ENCODE results near the gene FBN2.

Gene FBN2

GRCh38 chr5:128290152-128290858 lies 247.7 kb downstream of the FBN2 start:
- DNase-seq, result no peak

GRCh38 chr5:128287740-128288139 lies 250.3 kb downstream of the FBN2 start:
- DNase-seq, result no peak

- DNase-seq, result no peak
Measured at GRCh38 chr5:128284236-128284635, 253.8 kb downstream of the FBN2 start.

- DNase-seq, result no peak
Measured at GRCh38 chr5:128279345-128279744, 258.7 kb downstream of the FBN2 start.

- no peak for DNase-seq
Measured at GRCh38 chr5:128276537-128277216, 261.4 kb downstream of the FBN2 start.

- DNase-seq, result no peak
Measured at GRCh38 chr5:128274441-128274840, 263.6 kb downstream of the FBN2 start.

GRCh38 chr5:128273736-128274135 lies 264.3 kb downstream of the FBN2 start:
- no peak for DNase-seq

GRCh38 chr5:128271859-128272464 lies 266.1 kb downstream of the FBN2 start:
- no peak for DNase-seq

GRCh38 chr5:128271071-128271470 lies 267.0 kb downstream of the FBN2 start:
- no peak for DNase-seq

GRCh38 chr5:128264564-128265360 lies 273.3 kb downstream of the FBN2 start:
- DNase-seq, result no peak

- DNase-seq, result no peak
Measured at GRCh38 chr5:128263357-128263756, 274.7 kb downstream of the FBN2 start.

- no peak for DNase-seq
Measured at GRCh38 chr5:128262911-128263310, 275.1 kb downstream of the FBN2 start.

- DNase-seq, result no peak
Measured at GRCh38 chr5:128259607-128260021, 278.4 kb downstream of the FBN2 start.

- DNase-seq, result no peak
Measured at GRCh38 chr5:128258372-128258771, 279.7 kb downstream of the FBN2 start.

- no peak for DNase-seq
Measured at GRCh38 chr5:128257076-128257475, 281.0 kb downstream of the FBN2 start.

GRCh38 chr5:128254789-128255188 lies 283.3 kb downstream of the FBN2 start:
- no peak for DNase-seq

- no peak for DNase-seq
Measured at GRCh38 chr5:128253880-128254279, 284.2 kb downstream of the FBN2 start.

- no peak for DNase-seq
Measured at GRCh38 chr5:128253161-128253560, 284.9 kb downstream of the FBN2 start.

GRCh38 chr5:128252756-128253155 lies 285.3 kb downstream of the FBN2 start:
- no peak for DNase-seq

- DNase-seq, result no peak
Measured at GRCh38 chr5:128252196-128252595, 285.8 kb downstream of the FBN2 start.

GRCh38 chr5:128245974-128246373 lies 292.1 kb downstream of the FBN2 start:
- no peak for DNase-seq

GRCh38 chr5:128243958-128244582 lies 294.0 kb downstream of the FBN2 start:
- no peak for DNase-seq
